HG02571 (cell line): ENCODE data around the gene HCN3.
"Not testable (repeated sequence)": the region's sequence is repeated elsewhere in the genome, so short reads cannot be mapped to it uniquely, and the experiment has no call there.

Source experiments
- ATAC-seq: cut with Tn5 transposase; IDR thresholded peaks from one replicate; pipeline ENCODE4 v1.9.1; 2021; ENCODE audit warnings: mild to moderate bottlenecking, moderate library complexity; ENCODE audit not compliant: unreplicated experiment

HCN3 gene

DNA sequence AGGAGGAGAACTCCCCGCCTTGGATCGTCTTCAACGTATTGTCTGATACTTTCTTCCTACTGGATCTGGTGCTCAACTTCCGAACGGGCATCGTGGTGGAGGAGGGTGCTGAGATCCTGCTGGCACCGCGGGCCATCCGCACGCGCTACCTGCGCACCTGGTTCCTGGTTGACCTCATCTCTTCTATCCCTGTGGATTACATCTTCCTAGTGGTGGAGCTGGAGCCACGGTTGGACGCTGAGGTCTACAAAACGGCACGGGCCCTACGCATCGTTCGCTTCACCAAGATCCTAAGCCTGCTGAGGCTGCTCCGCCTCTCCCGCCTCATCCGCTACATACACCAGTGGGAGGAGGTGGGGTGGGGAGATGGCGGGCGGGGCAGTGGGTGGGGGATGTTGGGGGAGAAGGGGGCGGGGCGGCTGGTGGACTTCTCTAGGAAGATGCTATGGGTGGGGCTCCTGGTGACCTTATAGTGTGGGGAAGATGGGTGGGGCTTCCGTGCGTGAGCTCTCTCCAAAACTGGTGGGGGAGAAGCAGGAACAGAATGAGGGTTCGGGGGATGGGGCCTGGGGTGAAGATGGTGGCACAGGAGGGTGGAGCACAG, 5.3 kb downstream of the HCN3 start:
- ATAC-seq, result no peak

DNA sequence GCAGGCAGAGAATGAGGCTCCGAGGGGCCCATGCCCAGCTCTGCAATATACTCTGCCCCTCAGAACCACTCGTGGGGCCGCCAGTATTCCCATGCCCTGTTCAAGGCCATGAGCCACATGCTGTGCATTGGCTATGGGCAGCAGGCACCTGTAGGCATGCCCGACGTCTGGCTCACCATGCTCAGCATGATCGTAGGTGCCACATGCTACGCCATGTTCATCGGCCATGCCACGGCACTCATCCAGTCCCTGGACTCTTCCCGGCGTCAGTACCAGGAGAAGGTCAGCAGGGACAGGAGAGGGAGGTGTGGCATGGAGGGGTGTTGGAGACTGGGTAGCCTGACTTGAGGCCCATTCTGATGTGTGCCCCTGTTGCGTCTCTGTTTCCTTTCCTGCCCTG, 7.2 kb downstream of the HCN3 start:
- no peak for ATAC-seq

DNA sequence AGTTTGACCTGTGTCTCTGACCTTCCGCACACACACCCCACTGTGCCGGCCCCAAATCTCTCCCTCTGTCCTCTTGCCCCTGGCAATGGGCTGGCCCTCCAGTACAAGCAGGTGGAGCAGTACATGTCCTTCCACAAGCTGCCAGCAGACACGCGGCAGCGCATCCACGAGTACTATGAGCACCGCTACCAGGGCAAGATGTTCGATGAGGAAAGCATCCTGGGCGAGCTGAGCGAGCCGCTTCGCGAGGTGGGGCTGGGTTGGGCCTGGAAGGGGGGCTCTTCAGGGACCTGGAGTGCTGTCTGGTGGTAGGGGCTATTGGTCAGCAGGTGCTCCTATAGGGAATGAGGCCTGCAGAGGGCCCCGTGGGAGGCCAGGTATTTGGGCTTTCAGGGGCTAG, 7.8 kb downstream of the HCN3 start:
- ATAC-seq, result no peak

- ATAC-seq, result no peak
These were observed 8.4 kb downstream of the HCN3 start for GRCh38 chr1:155285631-155286044.

GRCh38 chr1:155286544-155286943, 9.3 kb downstream of the HCN3 start:
- ATAC-seq, result no peak

- ATAC-seq, result no peak
These were observed 10.8 kb downstream of the HCN3 start for GRCh38 chr1:155287987-155288543.

- not testable (repeated sequence) for ATAC-seq
These were observed 13.7 kb downstream of the HCN3 start for GRCh38 chr1:155291006-155291405.

DNA sequence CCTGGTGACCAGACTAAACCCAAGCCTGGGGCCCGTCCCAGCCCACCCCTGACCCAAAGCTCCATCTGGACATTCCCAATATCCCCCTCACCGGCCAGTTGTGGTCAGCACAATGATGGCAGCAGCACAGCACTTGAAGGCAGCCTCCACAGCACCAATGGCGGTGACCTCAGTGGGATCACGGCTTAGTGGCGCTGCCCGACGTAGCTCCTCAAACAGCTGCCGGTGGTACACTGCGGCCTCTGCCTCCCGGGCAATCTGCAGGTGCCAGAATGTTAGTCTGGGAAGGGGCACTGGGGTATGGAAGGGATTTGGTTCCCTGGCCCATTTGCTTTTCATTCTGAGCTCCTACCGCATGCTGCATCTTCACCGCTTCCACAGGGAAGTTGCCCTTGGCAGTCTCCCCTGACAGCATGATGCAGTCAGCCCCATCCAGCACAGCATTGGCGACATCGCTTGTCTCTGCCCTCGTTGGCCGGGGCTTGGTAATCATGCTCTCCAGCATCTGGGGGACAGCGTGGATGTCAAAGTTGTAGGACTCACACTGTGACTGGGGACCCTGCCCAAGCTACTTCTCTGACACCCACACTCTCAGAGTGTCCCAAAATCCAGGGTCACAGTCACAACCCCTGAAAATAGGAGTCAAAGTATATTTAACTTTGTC, 16.0 kb downstream of the HCN3 start:
- no peak for ATAC-seq

- no peak for ATAC-seq
These were observed 17.4 kb downstream of the HCN3 start for GRCh38 chr1:155294520-155295182.

DNA sequence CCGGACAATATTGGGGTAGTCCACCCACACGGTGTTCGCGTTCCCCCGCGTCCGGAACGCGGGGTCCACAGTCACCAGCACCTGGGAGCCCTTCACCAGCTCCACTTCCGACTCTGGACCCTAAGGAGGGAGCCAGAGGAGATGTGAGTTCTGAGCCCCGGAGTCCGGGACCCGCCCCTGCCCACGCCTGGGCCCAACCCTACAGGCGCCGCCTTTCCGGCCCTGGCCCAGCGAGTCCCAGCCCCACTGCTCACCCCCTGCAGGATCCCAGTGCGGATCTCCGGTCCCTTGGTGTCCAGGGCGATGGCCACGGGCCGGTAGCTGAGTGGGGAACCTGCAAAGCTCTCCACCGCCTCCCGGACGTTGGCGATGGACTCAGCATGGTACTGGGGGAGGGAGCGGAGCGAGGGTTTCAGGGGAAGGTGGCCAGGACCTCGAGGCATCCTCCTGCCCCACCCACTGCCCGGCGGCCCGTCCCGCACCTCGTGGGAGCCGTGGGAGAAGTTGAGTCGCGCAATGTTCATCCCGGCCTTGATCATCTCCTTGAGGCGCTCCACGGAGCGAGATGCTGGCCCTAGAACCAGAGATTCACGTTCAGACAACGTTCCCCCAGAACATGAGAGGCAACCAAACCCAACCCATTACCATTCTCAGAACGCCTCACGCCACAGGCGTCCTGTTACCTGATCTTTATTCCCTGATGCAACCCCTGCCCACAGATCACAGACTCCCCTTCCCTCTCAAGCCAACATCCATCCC, 18.1 kb downstream of the HCN3 start:
- no peak for ATAC-seq

GRCh38 chr1:155295942-155296267, 18.6 kb downstream of the HCN3 start:
- no peak for ATAC-seq

GRCh38 chr1:155296661-155297060, 19.4 kb downstream of the HCN3 start:
- no peak for ATAC-seq

- no peak for ATAC-seq
These were observed 20.1 kb downstream of the HCN3 start for GRCh38 chr1:155297384-155297783.

- ATAC-seq, result no peak
These were observed 22.8 kb downstream of the HCN3 start for GRCh38 chr1:155300024-155300423.

- no peak for ATAC-seq
These were observed 23.5 kb downstream of the HCN3 start for GRCh38 chr1:155300553-155301329.

- no peak for ATAC-seq
These were observed 24.1 kb downstream of the HCN3 start, which contains the start of gene PKLR for GRCh38 chr1:155301342-155301841. Gene PKLR (minus strand): TSS chr1:155301438. CDS start chr1:155301395, 43 bp downstream.

- no peak for ATAC-seq
These were observed 27.3 kb downstream of the HCN3 start for GRCh38 chr1:155304558-155305063.

- ATAC-seq, result no peak
These were observed 28.7 kb downstream of the HCN3 start for GRCh38 chr1:155305881-155306391.

GRCh38 chr1:155307247-155307740, 30.0 kb downstream of the HCN3 start:
- no peak for ATAC-seq
